ENCODE data around the gene SMPD3.

The SMPD3 gene

GRCh38 chr16:68379472-68380347, 68.6 kb downstream of the SMPD3 start:
- DNase-seq = no peak

- no peak for DNase-seq
Observed at GRCh38 chr16:68378436-68379415, 69.6 kb downstream of the SMPD3 start.

GRCh38 chr16:68377667-68378393, 70.5 kb downstream of the SMPD3 start:
- DNase-seq = peak; percentile 62

- no peak for DNase-seq
Observed at GRCh38 chr16:68377221-68377620, 71.1 kb downstream of the SMPD3 start.

GRCh38 chr16:68376590-68376989, 71.7 kb downstream of the SMPD3 start:
- no peak for DNase-seq

GRCh38 chr16:68375801-68376536, 72.3 kb downstream of the SMPD3 start:
- no peak for DNase-seq

GRCh38 chr16:68374961-68375660, 73.2 kb downstream of the SMPD3 start:
- no peak for DNase-seq

- no peak for DNase-seq
Observed at GRCh38 chr16:68374246-68374805, 74.0 kb downstream of the SMPD3 start.

GRCh38 chr16:68373528-68374245, 74.6 kb downstream of the SMPD3 start:
- no peak for DNase-seq

- no peak for DNase-seq
Observed at GRCh38 chr16:68372806-68373205, 75.5 kb downstream of the SMPD3 start.

GRCh38 chr16:68372381-68372720, 76.0 kb downstream of the SMPD3 start:
- no peak for DNase-seq

- no peak for DNase-seq
Observed at GRCh38 chr16:68371706-68372380, 76.5 kb downstream of the SMPD3 start.

GRCh38 chr16:68371276-68371651, 77.0 kb downstream of the SMPD3 start:
- DNase-seq = no peak

- DNase-seq = no peak
Observed at GRCh38 chr16:68370581-68371275, 77.6 kb downstream of the SMPD3 start.

- DNase-seq = peak; percentile 36
Observed at GRCh38 chr16:68369697-68370580, 78.4 kb downstream of the SMPD3 start.

GRCh38 chr16:68369168-68369567, 79.1 kb downstream of the SMPD3 start:
- DNase-seq = no peak

- peak; percentile 29 for DNase-seq
Observed at GRCh38 chr16:68368301-68368888, 79.9 kb downstream of the SMPD3 start.

GRCh38 chr16:68367891-68368290, 80.4 kb downstream of the SMPD3 start:
- DNase-seq = no peak

All from left hindlimb (tissue), 1 donor.